HCT116 (cell line): ENCODE results near the gene SRSF3. TPM values are rescaled to one million over a fixed set of nuclear protein-coding genes. Genes with fewer than 3 reads are reported as not detected.
A peak's percentile ranks its signal among the peaks of the same experiment; 100 is the strongest.

ENCODE experiments used
- ATAC-seq: fragments of 200-7000 bp; cut with Tn5 transposase; 2 replicates; pipeline ENCODE4 v1.9.1; 2020; ENCODE audit warnings: mild to moderate bottlenecking, moderate library complexity
- BruUV-seq: library from RNA; stranded (reverse); fragments of 400-500 nt; replicated peaks from 2 replicates; lab custom pipeline; 2021; lab: Mats Ljungman, UMichigan
- CTCF ChIA-PET: fragments of 300-600 bp; sonication (Branson Sonifier 250); formaldehyde crosslinking; loops from one replicate; lab custom pipeline; 2021; ENCODE audit warnings: antibody characterized with exemption; lab: Charles Lee
- POLR2A ChIA-PET: fragments of 300-600, 350-600 bp; sonication (Branson Sonifier 250); formaldehyde crosslinking; loops from one replicate; lab custom pipeline; 2021; ENCODE audit warnings: antibody characterized with exemption; lab: Charles Lee
- RAD21 ChIA-PET, 2 experiments: fragments of 300-600 bp; sonication (Branson Sonifier 250); formaldehyde crosslinking; loops; one replicate each; lab custom pipeline; 2023; ENCODE audit warnings: low total read pairs in 2 of 2; ENCODE audit not compliant: uncharacterized antibody in 2 of 2, unreplicated experiment in 2 of 2, low non-redundant PET in 1 of 2; lab: Charles Lee
- DNase-seq: peaks from one replicate; pipeline ENCODE4 v3.0.0-alpha.2; 2010; ENCODE audit warnings: low read depth, low spot score
- H2AFZ ChIP-seq: fragments of 200-600 bp; shearing (Covaris generic), sonication (generic); 2 replicates; pipeline ENCODE4 v1.6.1; 2017; ENCODE audit warnings: low read depth, mixed run types, mixed read lengths, antibody characterized with exemption, low read length; ENCODE audit not compliant: poor library complexity, severe bottlenecking
- H3K27ac ChIP-seq: 2 replicates; pipeline ENCODE4 v1.5.1; 2012; ENCODE audit warnings: low read depth, low read length
- H3K27me3 ChIP-seq: fragments of 200-600 bp; sonication (generic); 2 replicates; pipeline ENCODE4 v1.6.1; 2016; ENCODE audit warnings: mixed run types, low read length, mixed read lengths; ENCODE audit not compliant: insufficient read depth
- H3K36me3 ChIP-seq, 2 experiments: fragments of 200-500 bp in 1 of 2; fragments of 200-600 bp in 1 of 2; sonication (Bioruptor generic) in 1 of 2; sonication (generic) in 1 of 2; 2 replicates each; pipeline versions ENCODE4 v1.5.1 to v1.6.1; 2014 to 2016; ENCODE audit warnings: low read length in 2 of 2, inconsistent platforms in 1 of 2, mixed read lengths in 1 of 2, mixed run types in 1 of 2; ENCODE audit not compliant: insufficient read depth in 2 of 2, control insufficient read depth in 1 of 2
- H3K4me1 ChIP-seq, 2 experiments: fragments of 200-600 bp in 1 of 2; sonication (generic) in 1 of 2; 2 replicates each; pipeline versions ENCODE4 v1.5.1 to v1.6.1; 2012 to 2017; ENCODE audit warnings: low read length in 2 of 2, inconsistent platforms in 1 of 2, mild to moderate bottlenecking in 1 of 2, mixed read lengths in 1 of 2, mixed run types in 1 of 2, moderate library complexity in 1 of 2; ENCODE audit not compliant: insufficient read depth in 2 of 2, control insufficient read depth in 1 of 2
- H3K4me2 ChIP-seq: fragments of 200-600 bp; sonication (generic); 2 replicates; pipeline ENCODE4 v1.6.1; 2017; ENCODE audit warnings: mixed run types, low read length, mixed read lengths
- H3K4me3 ChIP-seq, 2 experiments: fragments of 200-600 bp in 1 of 2; sonication (generic) in 1 of 2; replicated peaks in 1 of 2; 2 replicates each; pipeline ENCODE4 v1.5.1; 2011 to 2016; ENCODE audit warnings: low read length in 2 of 2, control low read depth in 1 of 2, low read depth in 1 of 2, mild to moderate bottlenecking in 1 of 2, mixed read lengths in 1 of 2, mixed run types in 1 of 2
- H3K79me2 ChIP-seq: fragments of 200-600 bp; sonication (generic); 2 replicates; pipeline ENCODE4 v1.6.1; 2017; ENCODE audit warnings: mild to moderate bottlenecking, mixed run types, low read length, moderate library complexity, mixed read lengths; ENCODE audit not compliant: insufficient read depth
- H3K9ac ChIP-seq: fragments of 200-600 bp; sonication (generic); 2 replicates; pipeline ENCODE4 v1.6.1; 2016; ENCODE audit warnings: low read length, mixed read lengths
- H3K9me2 ChIP-seq: fragments of 200-600 bp; sonication (generic), shearing (Covaris generic); 2 replicates; pipeline ENCODE4 v1.6.1; 2017; ENCODE audit warnings: mixed run types, mild to moderate bottlenecking, moderate library complexity; ENCODE audit not compliant: insufficient read depth
- H3K9me3 ChIP-seq, 2 experiments: fragments of 200-500 bp in 1 of 2; fragments of 200-600 bp in 1 of 2; sonication (Bioruptor generic) in 1 of 2; sonication (generic) in 1 of 2; 2 replicates each; pipeline ENCODE4 v1.6.1; 2014 to 2017; ENCODE audit warnings: low read length in 2 of 2, mixed read lengths in 2 of 2, inconsistent platforms in 1 of 2, low read depth in 1 of 2, mild to moderate bottlenecking in 1 of 2, mixed run types in 1 of 2, moderate library complexity in 1 of 2; ENCODE audit not compliant: control insufficient read depth in 1 of 2, insufficient read depth in 1 of 2
- H4K20me1 ChIP-seq: fragments of 200-600 bp; sonication (generic), shearing (Covaris generic); 2 replicates; pipeline ENCODE4 v1.6.1; 2017; ENCODE audit warnings: mixed run types, mild to moderate bottlenecking, moderate library complexity; ENCODE audit not compliant: insufficient read depth
- ATF3 ChIP-seq: IDR thresholded peaks from 2 replicates; pipeline ENCODE4 v1.6.1; 2012
- intact Hi-C: fragments of 100-400 bp; cut with micrococcal nuclease; formaldehyde crosslinking; loops from 2 replicates; pipeline ENCODE4 v1.10.0; 2022
- total RNA-seq: library from RNA; stranded (reverse); gene quantifications from one replicate; pipeline ENCODE4 v1.2.1, GENCODE V29; 2021; ENCODE audit not compliant: unreplicated experiment
- TF ChIP-seq, protein P1 (sequence below): IDR thresholded peaks from 2 replicates; pipeline ENCODE4 v1.6.1; 2011; ENCODE audit warnings: mild to moderate bottlenecking, low read length, moderate library complexity; ENCODE audit not compliant: insufficient replicate concordance; ENCODE audit errors: extremely low read depth

SRSF3 gene
- total RNA-seq, 1 experiment from 2014 or later: 362 TPM

DNA sequence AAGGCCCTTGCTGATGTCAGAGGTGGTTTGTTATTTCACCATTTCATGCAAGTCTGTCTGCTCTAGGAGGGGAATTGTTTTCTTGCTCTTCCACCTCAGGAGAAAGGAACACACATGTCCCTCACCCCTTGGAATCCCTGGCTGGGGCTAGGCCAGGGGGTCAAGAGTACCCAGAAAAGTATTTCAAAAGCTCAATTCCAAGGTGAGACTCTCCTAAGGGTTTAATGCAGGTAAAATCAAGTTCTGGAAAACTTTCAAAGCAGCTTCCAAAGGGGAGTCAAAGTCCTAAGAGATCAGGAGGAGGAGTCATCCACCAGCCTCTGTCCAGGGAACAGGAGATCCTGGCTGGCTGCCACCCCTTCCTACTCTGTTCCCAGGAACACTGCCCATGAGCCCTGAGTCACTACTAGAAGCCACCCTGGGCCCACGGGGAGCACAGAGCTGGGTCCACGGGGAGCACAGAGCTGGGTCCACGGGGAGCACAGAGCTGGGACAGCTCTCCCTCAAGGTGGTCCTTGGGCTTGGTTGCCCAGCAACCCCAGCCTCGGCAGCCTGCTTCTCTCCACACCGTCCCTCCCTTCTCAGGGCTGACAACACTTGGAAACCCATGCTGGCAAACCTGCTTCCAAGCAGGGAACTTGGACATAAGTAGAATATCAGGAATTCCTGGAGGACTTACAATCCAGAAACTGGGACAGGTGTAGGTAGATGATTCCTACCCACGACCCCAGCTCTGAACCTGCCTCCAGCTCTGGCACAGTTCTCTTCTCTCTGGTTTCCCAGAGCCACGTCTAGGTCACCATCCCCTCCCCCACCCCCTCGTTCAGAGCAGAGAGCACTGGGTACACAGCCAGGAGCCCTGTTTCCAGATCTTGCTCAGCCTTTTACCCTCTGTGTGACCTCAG, 49.0 kb downstream of the SRSF3 start (continued):
- TF ChIP-seq, protein P1, sequence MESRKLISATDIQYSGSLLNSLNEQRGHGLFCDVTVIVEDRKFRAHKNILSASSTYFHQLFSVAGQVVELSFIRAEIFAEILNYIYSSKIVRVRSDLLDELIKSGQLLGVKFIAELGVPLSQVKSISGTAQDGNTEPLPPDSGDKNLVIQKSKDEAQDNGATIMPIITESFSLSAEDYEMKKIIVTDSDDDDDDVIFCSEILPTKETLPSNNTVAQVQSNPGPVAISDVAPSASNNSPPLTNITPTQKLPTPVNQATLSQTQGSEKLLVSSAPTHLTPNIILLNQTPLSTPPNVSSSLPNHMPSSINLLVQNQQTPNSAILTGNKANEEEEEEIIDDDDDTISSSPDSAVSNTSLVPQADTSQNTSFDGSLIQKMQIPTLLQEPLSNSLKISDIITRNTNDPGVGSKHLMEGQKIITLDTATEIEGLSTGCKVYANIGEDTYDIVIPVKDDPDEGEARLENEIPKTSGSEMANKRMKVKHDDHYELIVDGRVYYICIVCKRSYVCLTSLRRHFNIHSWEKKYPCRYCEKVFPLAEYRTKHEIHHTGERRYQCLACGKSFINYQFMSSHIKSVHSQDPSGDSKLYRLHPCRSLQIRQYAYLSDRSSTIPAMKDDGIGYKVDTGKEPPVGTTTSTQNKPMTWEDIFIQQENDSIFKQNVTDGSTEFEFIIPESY: no peak

DNA sequence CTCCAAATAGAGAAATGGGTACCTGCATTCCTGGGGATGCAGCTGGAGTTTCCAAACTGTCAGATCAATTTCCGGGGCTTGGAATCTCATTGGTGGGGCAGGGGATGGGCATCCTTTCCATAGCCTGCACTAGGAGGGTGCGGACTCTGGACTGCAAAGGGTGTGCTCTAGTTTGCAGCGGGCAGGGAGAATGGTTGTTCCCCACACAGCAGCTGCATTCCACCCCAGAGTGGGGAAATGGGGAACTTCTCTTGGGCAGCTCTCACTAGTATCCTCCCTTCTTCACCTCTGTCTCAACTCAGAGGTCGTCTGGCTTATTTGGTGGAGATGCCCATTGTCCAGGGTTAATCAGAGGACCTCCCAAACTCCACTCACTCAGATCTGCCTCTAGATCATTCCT, 49.8 kb downstream of the SRSF3 start:
- H3K9ac ChIP-seq: no peak overlapping the region
- DNase-seq: no peak
- H3K4me3 ChIP-seq: no peak overlapping the region
- TF ChIP-seq ATF3: no peak
- H3K79me2 ChIP-seq: no peaks in the 10 kb centered on the region
- BruUV-seq: no TSS peak
- no peak overlapping the region for H3K27ac ChIP-seq
- RAD21 ChIA-PET: no interaction called here
- POLR2A ChIA-PET: interaction anchor here (1.1 kb wide), 1 partner anchor 19 kb away, joined by 3 read pairs; no protein-coding TSS in a partner anchor
- ATAC-seq: no peak
- intact Hi-C loops: loop anchor here (1.0 kb wide), 1 partner anchor 36 kb away; no protein-coding TSS in a partner anchor
- no peaks in the 10 kb centered on the region for H3K9me2 ChIP-seq
- peak overlapping the region; percentile 66 for H3K4me2 ChIP-seq
- H3K4me1 ChIP-seq: peaks cover 19 to 28% of the 10 kb centered on the region in 2 experiments; a peak in 3 of 4 replicates
- H2AFZ ChIP-seq: peak overlapping the region; percentile 66
- H3K36me3 ChIP-seq: no peaks in the 10 kb centered on the region
- H4K20me1 ChIP-seq: no peaks in the 10 kb centered on the region
- no peaks in the 10 kb centered on the region for H3K27me3 ChIP-seq
- no peaks in the 10 kb centered on the region for H3K9me3 ChIP-seq
- CTCF ChIA-PET: interaction anchor here (1.2 kb wide), 1 partner anchor 29 kb away, joined by 5 read pairs; no protein-coding TSS in a partner anchor
